Kidney (tissue), 14 donors: Measurements from ENCODE around the gene BRD1. TPM values are rescaled to one million over a fixed set of nuclear protein-coding genes. Genes with fewer than 3 reads are reported as not detected.

Experiments used
- DNase-seq, 5 donors: peaks; one replicate each; pipeline ENCODE4 v3.0.0-alpha.2; 2013 to 2020
- FAIRE-seq: peaks from 2 replicates; lab custom pipeline; 2012; peaks lifted over from hg19 to GRCh38; lab: Jason Lieb, UNC
- H3K27ac ChIP-seq, 2 donors: one replicate each; pipeline ENCODE4 v1.7.0; 2013; ENCODE audit warnings: low read depth in 2 of 2, low read length in 2 of 2, inconsistent platforms in 1 of 2
- H3K27me3 ChIP-seq: one replicate; pipeline ENCODE4 v1.7.1; 2013; ENCODE audit warnings: low read length, inconsistent platforms; ENCODE audit not compliant: control insufficient read depth, insufficient read depth
- H3K36me3 ChIP-seq, 3 donors: one replicate each; pipeline versions ENCODE4 v1.7.0 to v1.7.1; 2013; ENCODE audit warnings: low read length in 3 of 3, control low read depth in 1 of 3, inconsistent platforms in 1 of 3; ENCODE audit not compliant: insufficient read depth in 3 of 3, control insufficient read depth in 2 of 3
- H3K4me1 ChIP-seq, 3 donors: one replicate each; pipeline versions ENCODE4 v1.7.0 to v1.7.1; 2013; ENCODE audit warnings: low read length in 3 of 3, inconsistent platforms in 1 of 3, low read depth in 1 of 3; ENCODE audit not compliant: control insufficient read depth in 2 of 3, insufficient read depth in 2 of 3
- H3K4me3 ChIP-seq, 3 donors: one replicate each; pipeline versions ENCODE4 v1.7.0 to v1.8.1; 2013; ENCODE audit warnings: low read length in 3 of 3, control low read depth in 1 of 3, inconsistent platforms in 1 of 3
- H3K9ac ChIP-seq, 3 donors: one replicate each; pipeline versions ENCODE4 v1.7.0 to v1.7.1; 2013; ENCODE audit warnings: low read length in 3 of 3, control low read depth in 1 of 3, inconsistent platforms in 1 of 3
- H3K9me3 ChIP-seq, 3 donors: one replicate each; pipeline versions ENCODE4 v1.7.0 to v1.7.1; 2013; ENCODE audit warnings: low read length in 3 of 3, control low read depth in 1 of 3, inconsistent platforms in 1 of 3; ENCODE audit not compliant: control insufficient read depth in 2 of 3, insufficient read depth in 1 of 3
- CTCF ChIP-seq: IDR thresholded peaks from 3 replicates; pipeline ENCODE4 v1.5.1; 2012; ENCODE audit warnings: mild to moderate bottlenecking, moderate library complexity, borderline replicate concordance; ENCODE audit not compliant: insufficient read depth; ENCODE audit errors: extremely low read depth
- intact Hi-C: fragments of 100-400 bp; cut with DNase I; formaldehyde crosslinking; loops from one replicate; pipeline ENCODE4 v1.11.1; 2022
- polyA plus RNA-seq: library from polyadenylated mRNA; stranded (reverse); fragments of 350-450 nt; fragmentation: Illumina TruSeq; extraction: RNeasy Lipid Tissue Mini Kit (QIAGEN cat#74804); gene quantifications from one replicate; pipeline ENCODE4 v1.2.3, GENCODE V29; 2014; ENCODE audit warnings: low read depth, low replicate concordance; ENCODE audit not compliant: insufficient read depth
- total RNA-seq: library from RNA; stranded (reverse); fragmentation: NEBNext Ultra II Directional; extraction: Animal tissue kit (Norgen Biotek cat#: 25700); gene quantifications from one replicate; pipeline ENCODE4 v1.2.1, GENCODE V29; 2021
- donor health status: control.
- donor health status: control.
- donor health status: control.
- donor health status: control.
- donor health status: control.
- donor health status: DM: yes; HTN: yes; CAD: no.
- donor health status: Normal renal cell carcinoma (clear cell type).

Gene BRD1
- total and polyA plus RNA-seq, 2 donors from 2014 or later, result 8.1 to 40.5 TPM

GRCh38 chr22:49734390-49734789, 93.3 kb downstream of the BRD1 start:
- no peak for TF ChIP-seq CTCF
- FAIRE-seq (no peak), DNase-seq (peak in 1 of 5 donors; percentile 46)
- Histone ChIP-seq H3K27ac (no peak overlapping the region), H3K27me3 (no peaks in the 10 kb centered on the region), H3K9ac (no peak overlapping the region), H3K4me3 (no peak overlapping the region), H3K4me1 (no peaks in the 10 kb centered on the region), H3K36me3 (no peaks in the 10 kb centered on the region), H3K9me3 (peaks cover 0 to 3% (median 0%) of the 10 kb centered on the region in 3 donors)
- intact Hi-C loops, result no loop called here

- TF ChIP-seq CTCF, result no peak
- intact Hi-C loops, result no loop called here
These were observed 94.0 kb downstream of the BRD1 start for GRCh38 chr22:49733631-49734030.

GRCh38 chr22:49730656-49731055, 97.0 kb downstream of the BRD1 start:
- peaks cover 4% of the 10 kb centered on the region for H3K27me3 ChIP-seq
- no peak overlapping the region for H3K4me3 ChIP-seq
- no peak for FAIRE-seq
- intact Hi-C loops, result no loop called here
- TF ChIP-seq CTCF, result no peak
- no peaks in the 10 kb centered on the region for H3K36me3 ChIP-seq
- H3K4me1 ChIP-seq, result no peaks in the 10 kb centered on the region
- H3K9ac ChIP-seq, result no peak overlapping the region
- no peaks in the 10 kb centered on the region for H3K9me3 ChIP-seq
- H3K27ac ChIP-seq, result no peak overlapping the region
- no peak for DNase-seq

More at GRCh38 chr22:49733631-49734030, 94.0 kb downstream of the BRD1 start:
- no peak for FAIRE-seq
- Histone ChIP-seq H3K27ac (no peak overlapping the region), H3K9me3 (no peaks in the 10 kb centered on the region), H3K4me3 (no peak overlapping the region), H3K9ac (no peak overlapping the region), H3K27me3 (no peaks in the 10 kb centered on the region), H3K4me1 (no peaks in the 10 kb centered on the region), H3K36me3 (no peaks in the 10 kb centered on the region)
- peak in 1 of 5 donors; percentile 10 for DNase-seq
